ENCODE data around the gene GPR160. TPM values are rescaled to one million over a fixed set of nuclear protein-coding genes. Genes with fewer than 3 reads are reported as not detected.
A peak's percentile ranks its signal among the peaks of the same experiment; 100 is the strongest.

Gene GPR160
- total and polyA plus RNA-seq, 2 of the 13 experiments (the other 11 are each of a cell fraction or from before 2014, with no cell fraction given), result 12.1 to 23.2 TPM

- TF ChIP-seq ARID5B (CRISPR knock-in tag; IDR thresholded peaks at IDR 0.05), result 0 out of 2 replicates have a peak, but pooled peaks have one; percentile 34
- TF ChIP-seq TFDP1 (CRISPR knock-in tag; IDR thresholded peaks at IDR 0.05; ENCODE audit: borderline replicate concordance), result no peak
- TF ChIP-seq ZFP82 (CRISPR knock-in tag; IDR thresholded peaks at IDR 0.05; ENCODE audit: borderline replicate concordance), result 0 out of 2 replicates have a peak, but pooled peaks have one; percentile 37
- no peak for TF ChIP-seq ZNF615 (CRISPR knock-in tag; IDR thresholded peaks at IDR 0.05; ENCODE audit: borderline replicate concordance)
Measured at GRCh38 chr3:170079536-170080165, 41.9 kb downstream of the GPR160 start (continued).

GRCh38 chr3:170080605-170081004, 42.8 kb downstream of the GPR160 start:
- intact Hi-C loops (cut with micrococcal nuclease; ENCODE audit: unreplicated experiment), result no loop called here
- FAIRE-seq (no peak), DNase-seq (ENCODE audit: low spot score) (peak; percentile 13), ATAC-seq (no peak)
- Histone ChIP-seq H3K79me2 (ENCODE audit: insufficient read depth, low read length) (no peaks in the 10 kb centered on the region), H3K9ac (ENCODE audit: insufficient read depth, low read depth, low read length) (no peak overlapping the region), H3K27ac (ENCODE audit: extremely low read length, insufficient read depth, low read length) (peak overlapping the region; percentile 85), H3K9me3 (ENCODE audit: low read length) (no peaks in the 10 kb centered on the region), H3K36me3 (replicated peaks in 1 of 2; ENCODE audit: control insufficient read depth in 1 of 2, insufficient read depth in 2 of 2, low read length in 2 of 2) (peaks cover 3% of the 10 kb centered on the region in 2 experiments; a peak in 2 of 5 replicates), H3K4me2 (ENCODE audit: low read depth, low read length) (peak overlapping the region; percentile 69), H3K4me1 (ENCODE audit: insufficient read depth, low read length) (peaks cover 55% of the 10 kb centered on the region), H4K20me1 (ENCODE audit: insufficient read depth, low read length) (no peaks in the 10 kb centered on the region), H3K4me3 (replicated peaks in 1 of 3; ENCODE audit: insufficient read depth in 1 of 3, low read depth in 2 of 3, low read length in 3 of 3) (0 out of 6 replicates have a peak overlapping the region, but pooled peaks of 1 of the 3 experiments have one; percentile 51), H2AFZ (ENCODE audit: low read length) (no peak overlapping the region), H3K27me3 (ENCODE audit: control insufficient read depth in 1 of 2, insufficient read depth in 2 of 2, low read length in 2 of 2) (no peaks in the 10 kb centered on the region)
- in situ Hi-C loops (cut with HindIII; ENCODE audit: extremely low pct_ligation_motif_present, low pct_unique_long_range_greater_than_20kb), result no loop called here
- ChIA-PET CTCF (ENCODE audit: low intra/inter-chr PET ratio, low total read pairs) (no interaction called here), POLR2A (no interaction called here)
- no TSS peak for BruUV-seq (replicated peaks)
- 77% methylated on average over 3 of the region's 4 CpGs for WGBS (ENCODE audit: low lambda C conversion rate)
- TF ChIP-seq ASH2L (IDR thresholded peaks at IDR 0.05; ENCODE audit: insufficient read length, low read depth, low read length) (no peak), ZNF770 (CRISPR knock-in tag; IDR thresholded peaks at IDR 0.05) (peak; percentile 57; the same call in 1 of the 2 replicates), NCOA2 (CRISPR knock-in tag; IDR thresholded peaks at IDR 0.05) (peak; percentile 32; the same call in 1 of the 2 replicates), NR2F6 (IDR thresholded peaks at IDR 0.05) (no peak), NR2F6 (CRISPR knock-in tag; IDR thresholded peaks at IDR 0.05) (0 out of 2 replicates have a peak, but pooled peaks have one; percentile 26), ZNF337 (CRISPR knock-in tag; IDR thresholded peaks at IDR 0.05; ENCODE audit: borderline replicate concordance, low read depth) (no peak), ZNF460 (CRISPR knock-in tag; IDR thresholded peaks at IDR 0.05; ENCODE audit: borderline replicate concordance) (peak; percentile 61; the same call in 1 of the 2 replicates), TEAD3 (CRISPR knock-in tag; optimal IDR thresholded peaks at IDR 0.05; ENCODE audit: borderline replicate concordance) (peak; percentile 76), HIC2 (CRISPR knock-in tag; IDR thresholded peaks at IDR 0.05; ENCODE audit: low read depth) (no peak)
